EH (cell line): ENCODE measurements around the gene TMEM59L.

Source experiments
- DNase-seq: peaks from one replicate; pipeline ENCODE4 v3.0.0-alpha.2; 2015; ENCODE audit warnings: low read depth

TMEM59L gene

GRCh38 chr19:18637673-18638630, 25.3 kb downstream of the TMEM59L start:
- no peak for DNase-seq

DNA sequence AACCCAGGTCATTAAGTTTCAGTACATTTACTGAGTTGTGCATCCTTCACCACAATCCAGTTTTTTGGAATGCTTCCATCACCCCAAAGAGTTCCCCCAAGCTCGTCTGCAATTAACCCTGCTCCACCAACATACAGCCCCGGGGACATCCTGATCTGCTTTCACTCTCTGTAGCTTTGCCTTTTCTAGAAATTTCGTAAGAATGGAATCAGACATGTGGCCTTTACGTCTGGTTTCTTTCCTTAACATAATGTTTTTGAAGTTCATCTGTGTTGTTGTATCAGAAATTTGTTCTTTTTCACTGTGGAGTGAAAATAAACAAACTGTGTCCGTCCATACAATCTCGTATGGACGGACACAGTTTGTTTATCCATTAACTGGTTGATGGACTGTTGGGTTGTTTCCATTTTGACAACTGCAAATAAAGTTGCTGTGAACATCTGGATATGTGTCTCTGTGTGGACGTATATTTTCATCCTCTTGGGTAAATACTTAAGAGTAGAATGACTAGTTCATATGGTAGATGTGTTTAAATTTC, 27.1 kb downstream of the TMEM59L start:
- no peak for DNase-seq

DNA sequence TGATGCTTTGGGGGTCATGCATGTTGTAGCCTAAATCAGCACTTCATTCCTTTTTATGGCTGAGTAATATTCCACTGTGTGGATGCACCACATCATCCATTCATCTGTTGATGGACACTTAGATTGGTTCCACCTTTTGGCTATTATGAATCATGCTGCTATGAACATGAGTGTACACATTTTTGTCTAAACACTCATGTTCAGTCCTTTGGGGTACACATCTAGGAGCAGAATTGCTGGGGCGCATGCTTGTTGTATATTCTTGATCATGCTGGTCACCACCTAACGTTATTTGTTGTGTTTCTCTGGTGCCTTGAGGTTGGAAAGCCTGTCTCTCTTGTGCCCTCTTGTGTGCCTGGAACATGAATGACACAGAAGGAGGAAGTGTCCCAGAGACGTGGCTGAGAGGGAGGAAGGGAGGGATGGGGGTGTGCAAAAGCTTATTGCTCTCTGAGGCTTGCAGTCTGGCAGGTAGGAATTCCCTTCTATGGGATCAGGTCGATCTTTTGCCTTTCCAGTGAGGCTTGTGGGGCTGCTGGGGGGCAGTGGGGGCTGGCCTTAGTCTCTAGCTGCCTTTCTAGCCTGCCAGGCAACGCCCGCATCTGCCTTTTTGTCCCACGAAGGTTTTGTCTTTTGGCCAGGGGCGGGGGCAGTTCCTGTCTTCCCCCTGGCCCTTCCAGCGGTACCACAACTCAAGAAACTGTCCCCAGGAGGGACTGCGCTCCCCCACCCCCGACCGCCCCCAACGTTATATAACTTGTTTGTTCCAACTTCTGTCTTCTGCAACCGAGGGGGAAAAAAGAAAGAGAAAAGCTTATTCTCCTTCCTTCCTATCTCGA, 31.7 kb downstream of the TMEM59L start:
- DNase-seq = no peak

DNA sequence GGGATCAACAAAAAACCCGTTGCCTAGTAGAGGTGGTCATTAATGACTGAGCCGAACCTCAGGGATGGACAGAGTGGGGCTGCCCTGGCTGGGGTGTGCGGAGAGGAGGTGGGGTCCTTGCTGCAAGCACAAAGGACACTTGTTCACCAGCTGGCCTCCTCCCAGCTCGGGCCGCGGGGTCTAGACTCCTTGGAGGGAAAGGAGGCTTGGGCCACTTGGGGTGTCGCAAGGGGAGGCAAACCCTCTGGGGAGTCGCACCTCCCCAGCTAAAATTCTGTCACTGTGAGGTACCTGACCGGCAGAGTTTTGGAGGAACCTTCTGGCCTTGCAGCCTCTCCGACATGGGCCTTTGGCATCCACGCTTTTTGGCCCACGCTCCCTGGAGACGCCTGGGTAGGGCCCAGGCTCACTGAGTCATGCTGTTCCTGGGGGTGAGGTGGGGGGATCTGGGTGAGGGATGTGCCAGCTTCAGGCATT, 32.4 kb downstream of the TMEM59L start:
- DNase-seq = no peak

- DNase-seq = no peak
Observed at GRCh38 chr19:18646535-18647370, 34.1 kb downstream of the TMEM59L start.

GRCh38 chr19:18647371-18647767, 34.7 kb downstream of the TMEM59L start:
- DNase-seq = no peak

DNA sequence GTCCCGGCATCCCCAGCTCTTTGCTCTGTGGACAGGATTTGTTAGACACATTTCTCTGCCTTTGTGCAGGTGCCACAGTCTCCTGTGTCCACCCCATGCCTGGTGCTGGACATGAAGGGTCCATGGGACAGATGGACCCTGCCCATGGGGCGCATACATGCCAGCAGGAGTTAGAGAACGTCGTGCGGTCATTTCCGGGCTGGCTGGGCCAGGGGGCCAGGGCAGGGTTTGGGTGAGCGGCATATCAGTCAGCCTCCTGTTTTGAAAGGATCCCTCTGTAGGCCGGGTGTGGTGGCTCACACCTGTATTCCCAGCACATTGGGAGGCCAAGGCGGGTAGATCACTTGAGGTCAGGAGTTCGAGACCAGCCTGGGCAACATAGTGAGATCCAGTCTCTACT, 35.1 kb downstream of the TMEM59L start:
- no peak for DNase-seq

GRCh38 chr19:18648973-18649315, 36.3 kb downstream of the TMEM59L start:
- peak; percentile 51 for DNase-seq

- peak; percentile 63 for DNase-seq
Observed at GRCh38 chr19:18649371-18650020, 36.8 kb downstream of the TMEM59L start.

- DNase-seq = peak; percentile 72
Observed at GRCh38 chr19:18650021-18650390, 37.3 kb downstream of the TMEM59L start.

DNA sequence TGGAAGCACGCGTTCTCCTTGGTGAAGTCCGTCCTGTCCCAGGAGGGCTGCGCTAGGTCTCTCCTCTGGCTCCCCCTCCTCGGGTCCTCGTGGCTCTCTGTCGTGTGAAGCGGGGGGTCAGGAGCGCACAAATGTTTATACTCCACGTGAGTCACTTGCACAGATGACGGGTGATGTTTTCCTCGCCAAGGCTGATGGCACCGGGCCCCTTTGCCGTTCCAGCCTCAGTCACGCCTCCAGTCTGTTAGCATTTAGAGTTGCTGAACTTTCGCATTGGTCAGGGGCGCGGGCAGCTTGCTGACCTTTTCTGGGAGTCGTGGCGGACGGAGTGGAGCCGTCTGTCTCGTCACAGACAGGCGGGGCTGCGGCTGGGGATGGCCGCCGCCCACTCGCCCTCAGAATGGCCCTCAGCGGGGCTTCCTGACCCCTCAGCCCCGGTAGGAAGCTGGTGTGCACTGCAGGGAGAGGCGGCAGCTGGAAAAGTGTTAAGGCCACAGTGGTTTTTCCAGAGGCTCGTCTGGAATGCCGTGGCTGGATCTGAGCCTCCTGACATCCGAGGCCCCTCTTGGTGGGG, 37.9 kb downstream of the TMEM59L start:
- DNase-seq = peak; percentile 89

GRCh38 chr19:18651300-18651699, 38.6 kb downstream of the TMEM59L start:
- DNase-seq = no peak

GRCh38 chr19:18651733-18652132, 39.1 kb downstream of the TMEM59L start:
- DNase-seq = no peak

DNA sequence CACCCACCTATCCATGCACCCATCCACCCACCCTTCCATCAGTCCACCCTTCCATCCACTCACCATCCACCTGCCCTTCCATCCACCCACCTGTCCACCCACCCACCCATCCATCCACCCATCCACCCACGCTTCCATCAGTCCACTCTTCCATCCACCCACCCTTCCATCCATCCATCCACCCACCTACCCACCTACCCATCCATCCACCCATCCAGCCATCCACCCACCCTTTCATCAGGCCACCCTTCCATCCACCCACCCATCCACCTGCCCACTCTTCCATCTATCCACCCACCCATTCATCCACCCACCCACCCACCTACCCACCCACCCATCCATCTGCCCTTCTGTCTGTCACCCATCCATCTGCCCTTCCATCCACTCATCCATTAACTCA, 41.2 kb downstream of the TMEM59L start:
- DNase-seq = no peak

DNA sequence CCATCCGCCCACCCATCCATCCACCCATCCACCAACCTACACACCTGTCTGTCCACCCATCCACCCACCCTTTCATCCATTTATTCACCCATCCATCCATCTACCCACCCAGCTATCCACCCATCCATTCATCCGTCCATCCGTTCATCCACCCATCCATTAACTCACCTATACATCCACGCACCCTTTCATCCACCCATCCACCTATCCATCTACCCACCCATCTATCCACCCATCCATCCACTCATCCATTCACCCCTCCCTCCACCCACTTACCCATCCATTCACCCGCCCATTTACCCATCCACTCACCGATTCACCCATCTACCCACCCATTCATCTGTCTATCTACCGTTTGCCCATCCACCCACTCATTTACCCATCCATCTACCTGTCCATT, 41.8 kb downstream of the TMEM59L start:
- no peak for DNase-seq

- no peak for DNase-seq
Observed at GRCh38 chr19:18655173-18655844, 42.6 kb downstream of the TMEM59L start.

- no peak for DNase-seq
Observed at GRCh38 chr19:18656337-18657086, 43.8 kb downstream of the TMEM59L start.

GRCh38 chr19:18657590-18658365, 45.1 kb downstream of the TMEM59L start:
- peak; percentile 66 for DNase-seq

DNA sequence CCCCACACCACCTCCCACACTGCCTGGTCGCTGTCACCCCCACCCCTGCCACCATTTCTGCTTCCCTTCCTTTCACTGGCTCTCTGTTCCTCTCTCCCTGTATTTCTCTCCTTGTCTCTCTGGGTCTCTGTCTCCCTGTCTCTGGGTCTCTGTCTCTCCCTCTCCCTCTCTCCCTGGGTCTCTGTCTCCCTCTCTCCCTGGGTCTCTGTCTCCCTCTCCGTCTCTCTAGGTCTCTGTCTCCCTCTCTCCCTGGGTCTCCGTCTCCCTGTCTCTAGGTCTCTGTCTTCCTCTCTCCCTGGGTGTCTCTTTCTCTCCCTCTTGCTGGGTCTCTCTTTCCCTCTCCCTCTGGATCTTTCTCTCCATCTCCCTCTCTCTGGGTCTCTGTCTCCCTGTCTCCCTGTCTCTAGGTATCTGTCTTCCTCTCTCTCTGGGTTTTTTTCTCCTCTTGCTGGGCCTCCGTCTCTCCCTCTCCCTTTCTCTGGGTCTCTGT, 45.7 kb downstream of the TMEM59L start:
- DNase-seq = no peak
